ENCODE measurements around the gene HPCAL4.
A peak's percentile ranks its signal among the peaks of the same experiment; 100 is the strongest.

Gene HPCAL4

DNA sequence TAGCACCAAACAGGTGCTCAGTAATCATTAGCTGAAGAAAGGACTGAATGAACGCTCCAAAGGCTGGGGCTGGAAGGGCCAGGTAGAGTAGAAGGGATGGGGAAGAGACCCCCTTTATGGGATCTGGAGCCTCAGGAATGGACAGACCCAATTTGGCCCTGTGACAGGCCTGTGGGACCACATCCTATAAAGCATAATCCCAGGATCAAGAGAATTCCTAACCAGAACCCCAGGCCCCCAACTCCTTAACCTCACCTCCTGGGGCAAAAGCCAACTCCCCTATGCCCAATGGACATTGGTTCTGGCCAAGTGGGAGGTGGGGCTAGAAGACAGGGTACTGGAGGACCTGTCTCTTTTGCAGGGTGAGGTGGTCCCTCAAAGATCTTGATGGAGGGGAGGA, 9.2 kb downstream of the HPCAL4 start:
- Histone ChIP-seq H3K4me1 (ENCODE audit: low read length) (peaks cover 27% of the 10 kb centered on the region), H4K20me1 (ENCODE audit: insufficient read depth, low read length) (no peaks in the 10 kb centered on the region), H2AFZ (ENCODE audit: low read length) (peak overlapping the region; percentile 15; the same call in 1 of the 2 replicates), H3K27ac (ENCODE audit: low read length) (peak overlapping the region; percentile 85; the same call in 1 of the 2 replicates), H3K9ac (ENCODE audit: low read length) (no peak overlapping the region; the same call in 1 of the 2 replicates), H3K4me2 (ENCODE audit: low read depth, low read length) (peak overlapping the region; percentile 85; the same call in 1 of the 2 replicates), H3K9me3 (replicated peaks; ENCODE audit: insufficient read depth, low read length) (no peaks in the 10 kb centered on the region), H3K4me3 (ENCODE audit: low read length) (no peak overlapping the region), H3K79me2 (ENCODE audit: low read length) (no peaks in the 10 kb centered on the region), H3F3A (ENCODE audit: insufficient read depth, low read length) (peaks cover 23% of the 10 kb centered on the region), H3K27me3 (replicated peaks; ENCODE audit: insufficient read depth, low read length) (no peaks in the 10 kb centered on the region), H3K36me3 (replicated peaks; ENCODE audit: insufficient read depth, low read length) (no peaks in the 10 kb centered on the region), H3K9me2 (replicated peaks; ENCODE audit: insufficient read depth, low read length) (no peaks in the 10 kb centered on the region)
- TF ChIP-seq EZH2 (optimal IDR thresholded peaks at IDR 0.05; ENCODE audit: low read depth, low read length): no peak
- TF ChIP-seq EZH2phosphoT487 (IDR thresholded peaks at IDR 0.05; ENCODE audit: low read length): no peak
- TF ChIP-seq CTCF (IDR thresholded peaks at IDR 0.05; ENCODE audit: low read length): no peak
- no peak for DNase-seq

- Histone ChIP-seq H3K9me2 (replicated peaks; ENCODE audit: insufficient read depth, low read length) (no peaks in the 10 kb centered on the region), H3K9me3 (replicated peaks; ENCODE audit: insufficient read depth, low read length) (no peaks in the 10 kb centered on the region), H3F3A (ENCODE audit: insufficient read depth, low read length) (peaks cover 23% of the 10 kb centered on the region), H3K36me3 (replicated peaks; ENCODE audit: insufficient read depth, low read length) (no peaks in the 10 kb centered on the region), H3K4me2 (ENCODE audit: low read depth, low read length) (peak overlapping the region; percentile 85), H3K79me2 (ENCODE audit: low read length) (no peaks in the 10 kb centered on the region), H4K20me1 (ENCODE audit: insufficient read depth, low read length) (no peaks in the 10 kb centered on the region), H2AFZ (ENCODE audit: low read length) (peak overlapping the region; percentile 32), H3K4me1 (ENCODE audit: low read length) (peaks cover 27% of the 10 kb centered on the region), H3K27ac (ENCODE audit: low read length) (peak overlapping the region; percentile 85), H3K27me3 (replicated peaks; ENCODE audit: insufficient read depth, low read length) (no peaks in the 10 kb centered on the region), H3K9ac (ENCODE audit: low read length) (peak overlapping the region; percentile 48; the same call in 1 of the 2 replicates), H3K4me3 (ENCODE audit: low read length) (peak overlapping the region; percentile 47)
- TF ChIP-seq CTCF (IDR thresholded peaks at IDR 0.05; ENCODE audit: low read length) (no peak), EZH2phosphoT487 (IDR thresholded peaks at IDR 0.05; ENCODE audit: low read length) (no peak)
- DNase-seq: peak; percentile 80
Measured at GRCh38 chr1:39681294-39681693, 9.9 kb downstream of the HPCAL4 start.

GRCh38 chr1:39680751-39681150, 10.5 kb downstream of the HPCAL4 start:
- H3K4me3 ChIP-seq (ENCODE audit: low read length): peak overlapping the region; percentile 47
- peak overlapping the region; percentile 85 for H3K4me2 ChIP-seq (ENCODE audit: low read depth, low read length)
- peak overlapping the region; percentile 32 for H2AFZ ChIP-seq (ENCODE audit: low read length)
- H4K20me1 ChIP-seq (ENCODE audit: insufficient read depth, low read length): no peaks in the 10 kb centered on the region
- H3K79me2 ChIP-seq (ENCODE audit: low read length): no peaks in the 10 kb centered on the region
- H3K36me3 ChIP-seq (replicated peaks; ENCODE audit: insufficient read depth, low read length): no peaks in the 10 kb centered on the region
- H3K9ac ChIP-seq (ENCODE audit: low read length): peak overlapping the region; percentile 48; the same call in 1 of the 2 replicates
- peak overlapping the region; percentile 85 for H3K27ac ChIP-seq (ENCODE audit: low read length)
- no peaks in the 10 kb centered on the region for H3K27me3 ChIP-seq (replicated peaks; ENCODE audit: insufficient read depth, low read length)
- no peaks in the 10 kb centered on the region for H3K9me3 ChIP-seq (replicated peaks; ENCODE audit: insufficient read depth, low read length)
- H3F3A ChIP-seq (ENCODE audit: insufficient read depth, low read length): peaks cover 23% of the 10 kb centered on the region
- no peaks in the 10 kb centered on the region for H3K9me2 ChIP-seq (replicated peaks; ENCODE audit: insufficient read depth, low read length)
- TF ChIP-seq EZH2 (optimal IDR thresholded peaks at IDR 0.05; ENCODE audit: low read depth, low read length): no peak
- TF ChIP-seq CTCF (IDR thresholded peaks at IDR 0.05; ENCODE audit: low read length): no peak
- no peak for TF ChIP-seq EZH2phosphoT487 (IDR thresholded peaks at IDR 0.05; ENCODE audit: low read length)
- peaks cover 27% of the 10 kb centered on the region for H3K4me1 ChIP-seq (ENCODE audit: low read length)
- DNase-seq: peak; percentile 55
